ENCODE measurements around the gene RFX2. TPM values are rescaled to one million over a fixed set of nuclear protein-coding genes. Genes with fewer than 3 reads are reported as not detected.

The RFX2 gene
- total and polyA plus RNA-seq, 9 of the 15 experiments (the other 6 are each of a cell fraction or from before 2014, with no cell fraction given) = 3.6 to 18.7 (median 8.7) TPM

GRCh38 chr19:5956323-5956722, 154.0 kb downstream of the RFX2 start (continued):
- TF ChIP-seq CREM (IDR thresholded peaks at IDR 0.05; ENCODE audit: low read depth) = peak; percentile 32; the same call in 1 of the 2 replicates
- peak; percentile 74 for TF ChIP-seq C11orf30 (IDR thresholded peaks at IDR 0.05; ENCODE audit: low read depth)
- no peak for TF ChIP-seq MED1 (CRISPR knock-in tag; IDR thresholded peaks at IDR 0.05; ENCODE audit: borderline replicate concordance)
- no peak for TF ChIP-seq USF1 (CRISPR knock-in tag; IDR thresholded peaks at IDR 0.05)

- DNase-seq (ENCODE audit: extremely low read depth in 1 of 4, low spot score in 3 of 4) (no peak), FAIRE-seq (no peak), ATAC-seq (no peak)
- no TSS peak for BruUV-seq (replicated peaks)
- no peaks in the 10 kb centered on the region for H3K27me3 ChIP-seq (ENCODE audit: control insufficient read depth in 2 of 2, insufficient read depth in 2 of 2, low read length in 2 of 2)
- H2AFZ ChIP-seq (ENCODE audit: low read depth, low read length) = no peak overlapping the region
- H3K9me3 ChIP-seq (replicated peaks; ENCODE audit: control insufficient read depth, insufficient read depth, low read depth, low read length) = no peaks in the 10 kb centered on the region
- CTCF ChIA-PET (ENCODE audit: low intra/inter-chr PET ratio) = no interaction called here
- H3K4me3 ChIP-seq = no peak overlapping the region
- WGBS (ENCODE audit: insufficient coverage, low coverage, missing lambda C conversion rate) = 57% methylated on average over 3 of the region's 3 CpGs
- peaks cover 99% of the 10 kb centered on the region for H3K79me2 ChIP-seq (ENCODE audit: control insufficient read depth, insufficient read depth, low read length)
- H3K9me1 ChIP-seq (ENCODE audit: control insufficient read depth, insufficient read depth, low read length) = peaks cover 4% of the 10 kb centered on the region
- H3K27ac ChIP-seq (ENCODE audit: extremely low read depth, low read depth, low read length) = peak overlapping the region; percentile 2; the same call in 1 of the 3 replicates
- peak overlapping the region in 1 of 2 experiments; percentile 36; a peak in 1 of 4 replicates for H3K9ac ChIP-seq (ENCODE audit: insufficient read depth in 1 of 2, low read depth in 2 of 2, low read length in 2 of 2)
- peaks cover 42% of the 10 kb centered on the region for H4K20me1 ChIP-seq (replicated peaks; ENCODE audit: control insufficient read depth, insufficient read depth, low read length)
- POLR2A ChIA-PET = interaction anchor here (1.0 to 4.7 kb wide), 2 partner anchors 9 to 13 kb away, joined by 3 to 41 read pairs; no protein-coding TSS in a partner anchor
- H3K36me3 ChIP-seq (ENCODE audit: control insufficient read depth, insufficient read depth, low read length) = peaks cover 32% of the 10 kb centered on the region
- peaks cover 46 to 47% of the 10 kb centered on the region in 2 experiments for H3K4me1 ChIP-seq (replicated peaks in 1 of 2; ENCODE audit: control insufficient read depth in 2 of 2, insufficient read depth in 2 of 2, low read length in 2 of 2)
- in situ Hi-C loops (cut with MboI) = no loop called here
- intact Hi-C loops (cut with micrococcal nuclease) = no loop called here
- no peak overlapping the region; the same call in 1 of the 2 replicates for H3K4me2 ChIP-seq (ENCODE audit: insufficient read depth, low read length)
- no peak for TF ChIP-seq MTA3 (IDR thresholded peaks at IDR 0.05; ENCODE audit: borderline replicate concordance)
- TF ChIP-seq PHF21A (IDR thresholded peaks at IDR 0.05; ENCODE audit: borderline replicate concordance, low read depth) = no peak
- TF ChIP-seq, protein P1, sequence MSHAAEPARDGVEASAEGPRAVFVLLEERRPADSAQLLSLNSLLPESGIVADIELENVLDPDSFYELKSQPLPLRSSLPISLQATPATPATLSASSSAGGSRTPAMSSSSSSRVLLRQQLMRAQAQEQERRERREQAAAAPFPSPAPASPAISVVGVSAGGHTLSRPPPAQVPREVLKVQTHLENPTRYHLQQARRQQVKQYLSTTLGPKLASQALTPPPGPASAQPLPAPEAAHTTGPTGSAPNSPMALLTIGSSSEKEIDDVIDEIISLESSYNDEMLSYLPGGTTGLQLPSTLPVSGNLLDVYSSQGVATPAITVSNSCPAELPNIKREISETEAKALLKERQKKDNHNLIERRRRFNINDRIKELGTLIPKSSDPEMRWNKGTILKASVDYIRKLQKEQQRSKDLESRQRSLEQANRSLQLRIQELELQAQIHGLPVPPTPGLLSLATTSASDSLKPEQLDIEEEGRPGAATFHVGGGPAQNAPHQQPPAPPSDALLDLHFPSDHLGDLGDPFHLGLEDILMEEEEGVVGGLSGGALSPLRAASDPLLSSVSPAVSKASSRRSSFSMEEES (CRISPR knock-in tag; IDR thresholded peaks at IDR 0.05) = no peak
- no peak for TF ChIP-seq ZBTB43 (CRISPR knock-in tag; IDR thresholded peaks at IDR 0.05)
- no peak for TF ChIP-seq PURB (CRISPR knock-in tag; IDR thresholded peaks at IDR 0.05; ENCODE audit: low read depth)
- no peak for TF ChIP-seq ZNF239 (CRISPR knock-in tag; IDR thresholded peaks at IDR 0.05)
Observed at GRCh38 chr19:5955636-5955935, 154.7 kb downstream of the RFX2 start.
